ENCODE data around the gene CTNNBL1.

Gene CTNNBL1

GRCh38 chr20:37885593-37886503 lies 192.0 kb downstream of the CTNNBL1 start:
- no peak overlapping the region for H3K4me3 ChIP-seq (ENCODE audit: insufficient read depth in 1 of 2, low read depth in 1 of 2, low read length in 2 of 2)
- H3K4me1 ChIP-seq (ENCODE audit: control insufficient read depth, insufficient read depth, low read depth, low read length) = no peaks in the 10 kb centered on the region
- no peak overlapping the region for H3K14ac ChIP-seq (ENCODE audit: low read length in 2 of 2)
- H4K91ac ChIP-seq (ENCODE audit: low read length) = no peak overlapping the region
- peak overlapping the region; percentile 11 for H3K9ac ChIP-seq (ENCODE audit: low read length)
- H3K36me3 ChIP-seq (ENCODE audit: control insufficient read depth in 1 of 2, insufficient read depth in 2 of 2, low read depth in 1 of 2, low read length in 2 of 2) = no peaks in the 10 kb centered on the region
- no peak overlapping the region for H2BK5ac ChIP-seq (ENCODE audit: low read depth, low read length, poor library complexity, severe bottlenecking)
- no peak overlapping the region for H2BK12ac ChIP-seq (ENCODE audit: low read length in 2 of 2)
- H3K79me1 ChIP-seq (replicated peaks; ENCODE audit: low read length, poor library complexity, severe bottlenecking) = no peaks in the 10 kb centered on the region
- no peak overlapping the region for H3K4ac ChIP-seq (ENCODE audit: low read depth in 1 of 2, low read length in 2 of 2)
- no peak overlapping the region for H4K8ac ChIP-seq (ENCODE audit: low read length)
- no peak overlapping the region for H3K23ac ChIP-seq (ENCODE audit: low read length in 2 of 2)
- H2BK120ac ChIP-seq (ENCODE audit: low read depth, low read length) = no peak overlapping the region
- no peak overlapping the region for H2AFZ ChIP-seq (ENCODE audit: low read depth, low read length)
- H3K4me2 ChIP-seq (ENCODE audit: low read length, poor library complexity, severe bottlenecking) = no peak overlapping the region
- no peak overlapping the region for H2BK15ac ChIP-seq (ENCODE audit: low read depth, poor library complexity, severe bottlenecking)
- WGBS = 82% methylated on average over 29 of the region's 32 CpGs
- H3K27me3 ChIP-seq (ENCODE audit: control insufficient read depth in 1 of 2, insufficient read depth in 1 of 2, low read length in 2 of 2) = peaks cover 23 to 55% of the 10 kb centered on the region in 2 experiments
- H2AK5ac ChIP-seq (ENCODE audit: low read length, severe bottlenecking) = no peak overlapping the region
- H3K18ac ChIP-seq (ENCODE audit: low read depth in 1 of 2, low read length in 2 of 2) = no peak overlapping the region
- no peak overlapping the region for H3K27ac ChIP-seq (ENCODE audit: low read length, poor library complexity, severe bottlenecking)
- no peak for DNase-seq
- H3K9me3 ChIP-seq (ENCODE audit: control insufficient read depth, low read length) = no peaks in the 10 kb centered on the region

- peaks cover 24 to 52% of the 10 kb centered on the region in 2 experiments for H3K27me3 ChIP-seq (ENCODE audit: control insufficient read depth in 1 of 2, insufficient read depth in 1 of 2, low read length in 2 of 2)
- H3K36me3 ChIP-seq (ENCODE audit: control insufficient read depth in 1 of 2, insufficient read depth in 2 of 2, low read depth in 1 of 2, low read length in 2 of 2) = no peaks in the 10 kb centered on the region
- no peak overlapping the region for H3K23ac ChIP-seq (ENCODE audit: low read length in 2 of 2)
- no peak overlapping the region for H3K4me3 ChIP-seq (ENCODE audit: insufficient read depth in 1 of 2, low read depth in 1 of 2, low read length in 2 of 2)
- H2AK5ac ChIP-seq (ENCODE audit: low read length, severe bottlenecking) = no peak overlapping the region
- no peaks in the 10 kb centered on the region for H3K9me3 ChIP-seq (ENCODE audit: control insufficient read depth, low read length)
- 80% methylated on average over 4 of the region's 4 CpGs for WGBS
- H3K4ac ChIP-seq (ENCODE audit: low read depth in 1 of 2, low read length in 2 of 2) = no peak overlapping the region
- no peak overlapping the region for H4K8ac ChIP-seq (ENCODE audit: low read length)
- H2BK120ac ChIP-seq (ENCODE audit: low read depth, low read length) = no peak overlapping the region
- H2BK12ac ChIP-seq (ENCODE audit: low read length in 2 of 2) = no peak overlapping the region
- no peak overlapping the region for H3K18ac ChIP-seq (ENCODE audit: low read depth in 1 of 2, low read length in 2 of 2)
- no peaks in the 10 kb centered on the region for H3K4me1 ChIP-seq (ENCODE audit: control insufficient read depth, insufficient read depth, low read depth, low read length)
- no peak overlapping the region for H2AFZ ChIP-seq (ENCODE audit: low read depth, low read length)
- DNase-seq = no peak
- H3K4me2 ChIP-seq (ENCODE audit: low read length, poor library complexity, severe bottlenecking) = no peak overlapping the region
- H3K9ac ChIP-seq (ENCODE audit: low read length) = no peak overlapping the region
- H4K91ac ChIP-seq (ENCODE audit: low read length) = no peak overlapping the region
- no peak overlapping the region for H3K14ac ChIP-seq (ENCODE audit: low read length in 2 of 2)
- no peaks in the 10 kb centered on the region for H3K79me1 ChIP-seq (replicated peaks; ENCODE audit: low read length, poor library complexity, severe bottlenecking)
- no peak overlapping the region for H2BK5ac ChIP-seq (ENCODE audit: low read depth, low read length, poor library complexity, severe bottlenecking)
- H2BK15ac ChIP-seq (ENCODE audit: low read depth, poor library complexity, severe bottlenecking) = no peak overlapping the region
- no peak overlapping the region for H3K27ac ChIP-seq (ENCODE audit: low read length, poor library complexity, severe bottlenecking)
Measured at GRCh38 chr20:37886851-37887297, 193.0 kb downstream of the CTNNBL1 start.

GRCh38 chr20:37888641-37889040 lies 194.8 kb downstream of the CTNNBL1 start:
- Histone ChIP-seq H3K36me3 (ENCODE audit: control insufficient read depth in 1 of 2, insufficient read depth in 2 of 2, low read depth in 1 of 2, low read length in 2 of 2) (no peaks in the 10 kb centered on the region), H3K27me3 (ENCODE audit: control insufficient read depth in 1 of 2, insufficient read depth in 1 of 2, low read length in 2 of 2) (peaks cover 22 to 51% of the 10 kb centered on the region in 2 experiments), H3K18ac (ENCODE audit: low read depth in 1 of 2, low read length in 2 of 2) (no peak overlapping the region), H2AK5ac (ENCODE audit: low read length, severe bottlenecking) (no peak overlapping the region), H2BK120ac (ENCODE audit: low read depth, low read length) (no peak overlapping the region), H2BK5ac (ENCODE audit: low read depth, low read length, poor library complexity, severe bottlenecking) (no peak overlapping the region), H3K4me2 (ENCODE audit: low read length, poor library complexity, severe bottlenecking) (no peak overlapping the region), H3K79me1 (replicated peaks; ENCODE audit: low read length, poor library complexity, severe bottlenecking) (no peaks in the 10 kb centered on the region), H2AFZ (ENCODE audit: low read depth, low read length) (no peak overlapping the region), H3K4me1 (ENCODE audit: control insufficient read depth, insufficient read depth, low read depth, low read length) (no peaks in the 10 kb centered on the region), H2BK15ac (ENCODE audit: low read depth, poor library complexity, severe bottlenecking) (no peak overlapping the region), H3K27ac (ENCODE audit: low read length, poor library complexity, severe bottlenecking) (no peak overlapping the region), H2BK12ac (ENCODE audit: low read length in 2 of 2) (no peak overlapping the region), H3K23ac (ENCODE audit: low read length in 2 of 2) (no peak overlapping the region), H3K4me3 (ENCODE audit: insufficient read depth in 1 of 2, low read depth in 1 of 2, low read length in 2 of 2) (no peak overlapping the region), H4K91ac (ENCODE audit: low read length) (no peak overlapping the region), H3K9ac (ENCODE audit: low read length) (no peak overlapping the region), H3K9me3 (ENCODE audit: control insufficient read depth, low read length) (no peaks in the 10 kb centered on the region), H3K4ac (ENCODE audit: low read depth in 1 of 2, low read length in 2 of 2) (no peak overlapping the region), H3K14ac (ENCODE audit: low read length in 2 of 2) (no peak overlapping the region), H4K8ac (ENCODE audit: low read length) (no peak overlapping the region)
- WGBS = 90% methylated on average over 8 of the region's 10 CpGs
- no peak for DNase-seq

- 76% methylated on average over 3 of the region's 5 CpGs for WGBS
Measured at GRCh38 chr20:37890108-37890507, 196.3 kb downstream of the CTNNBL1 start.

More at GRCh38 chr20:37890108-37890507, 196.3 kb downstream of the CTNNBL1 start:
- no peak overlapping the region for H2BK120ac ChIP-seq (ENCODE audit: low read depth, low read length)
- H3K23ac ChIP-seq (ENCODE audit: low read length in 2 of 2) = peak overlapping the region in 1 of 2 experiments; percentile 9
- no peak overlapping the region for H4K91ac ChIP-seq (ENCODE audit: low read length)
- H3K27me3 ChIP-seq (ENCODE audit: control insufficient read depth in 1 of 2, insufficient read depth in 1 of 2, low read length in 2 of 2) = peaks cover 22 to 44% of the 10 kb centered on the region in 2 experiments
- no peak overlapping the region for H2AFZ ChIP-seq (ENCODE audit: low read depth, low read length)
- no peak overlapping the region for H3K4me3 ChIP-seq (ENCODE audit: insufficient read depth in 1 of 2, low read depth in 1 of 2, low read length in 2 of 2)
- H3K4me2 ChIP-seq (ENCODE audit: low read length, poor library complexity, severe bottlenecking) = no peak overlapping the region
- H2BK5ac ChIP-seq (ENCODE audit: low read depth, low read length, poor library complexity, severe bottlenecking) = no peak overlapping the region
- no peak overlapping the region for H2BK12ac ChIP-seq (ENCODE audit: low read length in 2 of 2)
- H2AK5ac ChIP-seq (ENCODE audit: low read length, severe bottlenecking) = no peak overlapping the region
- no peaks in the 10 kb centered on the region for H3K79me1 ChIP-seq (replicated peaks; ENCODE audit: low read length, poor library complexity, severe bottlenecking)
- no peak overlapping the region for H3K4ac ChIP-seq (ENCODE audit: low read depth in 1 of 2, low read length in 2 of 2)
- no peak overlapping the region for H3K27ac ChIP-seq (ENCODE audit: low read length, poor library complexity, severe bottlenecking)
- no peak overlapping the region for H4K8ac ChIP-seq (ENCODE audit: low read length)
- H3K9ac ChIP-seq (ENCODE audit: low read length) = no peak overlapping the region
- H3K14ac ChIP-seq (ENCODE audit: low read length in 2 of 2) = no peak overlapping the region
- no peaks in the 10 kb centered on the region for H3K9me3 ChIP-seq (ENCODE audit: control insufficient read depth, low read length)
- no peak overlapping the region for H3K18ac ChIP-seq (ENCODE audit: low read depth in 1 of 2, low read length in 2 of 2)
- DNase-seq = no peak
- no peaks in the 10 kb centered on the region for H3K4me1 ChIP-seq (ENCODE audit: control insufficient read depth, insufficient read depth, low read depth, low read length)
- no peak overlapping the region for H2BK15ac ChIP-seq (ENCODE audit: low read depth, poor library complexity, severe bottlenecking)
- no peaks in the 10 kb centered on the region for H3K36me3 ChIP-seq (ENCODE audit: control insufficient read depth in 1 of 2, insufficient read depth in 2 of 2, low read depth in 1 of 2, low read length in 2 of 2)

All from mesenchymal stem cell (in vitro differentiated cells and primary cell).